Loucy (cell line): ENCODE measurements around the gene BCAS3.
A peak's percentile ranks its signal among the peaks of the same experiment; 100 is the strongest.

Experiments used
- H2AFZ ChIP-seq: fragments of 200-600 bp; sonication (generic); 2 replicates; pipeline ENCODE4 v1.6.0; 2016; ENCODE audit warnings: antibody characterized with exemption, mild to moderate bottlenecking, low read length, moderate library complexity
- H3F3A ChIP-seq: fragments of 200-600 bp; 2 replicates; pipeline ENCODE4 v1.6.0; 2016; ENCODE audit warnings: antibody characterized with exemption, low read depth, mild to moderate bottlenecking
- H3K27me3 ChIP-seq: fragments of 200-600 bp; sonication (generic); 2 replicates; pipeline ENCODE4 v1.6.1; 2014; ENCODE audit warnings: low read length, mild to moderate bottlenecking; ENCODE audit not compliant: insufficient read depth, poor library complexity, severe bottlenecking
- H3K36me3 ChIP-seq: fragments of 200-600 bp; sonication (generic); 2 replicates; pipeline ENCODE4 v1.6.1; 2016; ENCODE audit warnings: low read length; ENCODE audit not compliant: insufficient read depth
- H3K4me1 ChIP-seq: fragments of 200-600 bp; sonication (generic); 2 replicates; pipeline ENCODE4 v1.5.1; 2014; ENCODE audit warnings: low read length, mild to moderate bottlenecking; ENCODE audit not compliant: insufficient read depth, poor library complexity, severe bottlenecking
- H3K4me2 ChIP-seq: fragments of 200-600 bp; sonication (generic); 2 replicates; pipeline ENCODE4 v1.6.0; 2014; ENCODE audit warnings: antibody characterized with exemption, low read length, low read depth, mild to moderate bottlenecking; ENCODE audit not compliant: poor library complexity, severe bottlenecking
- H3K4me3 ChIP-seq: fragments of 200-600 bp; sonication (generic); 2 replicates; pipeline ENCODE4 v1.5.1; 2014; ENCODE audit warnings: low read length, mild to moderate bottlenecking, mixed read lengths; ENCODE audit not compliant: poor library complexity, severe bottlenecking
- H3K79me2 ChIP-seq: fragments of 200-600 bp; sonication (generic); 2 replicates; pipeline ENCODE4 v1.6.1; 2014; ENCODE audit warnings: low read length; ENCODE audit not compliant: insufficient read depth
- H3K9ac ChIP-seq: fragments of 200-600 bp; sonication (generic); 2 replicates; pipeline ENCODE4 v1.6.0; 2014; ENCODE audit warnings: mild to moderate bottlenecking, low read depth, low read length, moderate library complexity; ENCODE audit not compliant: poor library complexity, severe bottlenecking
- H3K9me2 ChIP-seq: fragments of 200-600 bp; sonication (generic); replicated peaks from 2 replicates; pipeline ENCODE4 v1.6.1; 2016; ENCODE audit warnings: low read depth, low read length, mixed read lengths
- H3K9me3 ChIP-seq: fragments of 200-600 bp; sonication (generic); 2 replicates; pipeline ENCODE4 v1.6.1; 2014; ENCODE audit warnings: mild to moderate bottlenecking, antibody characterized with exemption, low read length, low read depth; ENCODE audit not compliant: insufficient read depth
- H4K20me1 ChIP-seq: fragments of 200-600 bp; sonication (generic); 2 replicates; pipeline ENCODE4 v1.6.0; 2014; ENCODE audit warnings: antibody characterized with exemption, low read length, mild to moderate bottlenecking; ENCODE audit not compliant: insufficient read depth, poor library complexity, severe bottlenecking
- CTCF ChIP-seq: fragments of 200-600 bp; sonication (generic); conservative IDR thresholded peaks from 2 replicates; pipeline ENCODE4 v1.5.1; 2014; ENCODE audit warnings: mild to moderate bottlenecking, antibody characterized with exemption, low read length
- EZH2phosphoT487 ChIP-seq: fragments of 200-600 bp; IDR thresholded peaks from 2 replicates; pipeline ENCODE4 v1.6.1; 2018; ENCODE audit warnings: antibody characterized with exemption, mild to moderate bottlenecking, moderate library complexity, borderline replicate concordance

BCAS3 gene

GRCh38 chr17:61406537-61406845 is 728.8 kb downstream of the BCAS3 start:
- no peaks in the 10 kb centered on the region for H3K27me3 ChIP-seq
- no peaks in the 10 kb centered on the region for H4K20me1 ChIP-seq
- H3K4me2 ChIP-seq, result no peak overlapping the region
- H3K36me3 ChIP-seq, result no peaks in the 10 kb centered on the region
- no peaks in the 10 kb centered on the region for H3K79me2 ChIP-seq
- no peak overlapping the region for H3K4me3 ChIP-seq
- H3K9ac ChIP-seq, result no peak overlapping the region
- no peaks in the 10 kb centered on the region for H3F3A ChIP-seq
- H2AFZ ChIP-seq, result no peak overlapping the region
- no peaks in the 10 kb centered on the region for H3K9me2 ChIP-seq
- no peaks in the 10 kb centered on the region for H3K9me3 ChIP-seq
- TF ChIP-seq CTCF, result no peak
- no peak for TF ChIP-seq EZH2phosphoT487
- H3K4me1 ChIP-seq, result no peaks in the 10 kb centered on the region

GRCh38 chr17:61406971-61407911 is 729.6 kb downstream of the BCAS3 start:
- no peak overlapping the region for H2AFZ ChIP-seq
- no peak overlapping the region for H3K4me3 ChIP-seq
- no peaks in the 10 kb centered on the region for H3K9me2 ChIP-seq
- no peaks in the 10 kb centered on the region for H4K20me1 ChIP-seq
- H3K27me3 ChIP-seq, result no peaks in the 10 kb centered on the region
- H3K36me3 ChIP-seq, result no peaks in the 10 kb centered on the region
- H3F3A ChIP-seq, result no peaks in the 10 kb centered on the region
- no peak overlapping the region for H3K4me2 ChIP-seq
- no peak for TF ChIP-seq EZH2phosphoT487
- TF ChIP-seq CTCF, result no peak
- H3K9ac ChIP-seq, result no peak overlapping the region
- no peaks in the 10 kb centered on the region for H3K79me2 ChIP-seq
- peaks cover 3% of the 10 kb centered on the region for H3K4me1 ChIP-seq
- H3K9me3 ChIP-seq, result no peaks in the 10 kb centered on the region

GRCh38 chr17:61408151-61409041 is 730.7 kb downstream of the BCAS3 start:
- H3K27me3 ChIP-seq, result no peaks in the 10 kb centered on the region
- no peaks in the 10 kb centered on the region for H3K9me2 ChIP-seq
- H4K20me1 ChIP-seq, result no peaks in the 10 kb centered on the region
- peak overlapping the region; percentile 86 for H2AFZ ChIP-seq
- peak overlapping the region; percentile 84 for H3K4me2 ChIP-seq
- H3K36me3 ChIP-seq, result no peaks in the 10 kb centered on the region
- peak overlapping the region; percentile 73 for H3K4me3 ChIP-seq
- H3F3A ChIP-seq, result no peaks in the 10 kb centered on the region
- peak overlapping the region; percentile 71 for H3K9ac ChIP-seq
- H3K4me1 ChIP-seq, result peaks cover 12% of the 10 kb centered on the region
- TF ChIP-seq CTCF (no peak), EZH2phosphoT487 (no peak)
- no peaks in the 10 kb centered on the region for H3K9me3 ChIP-seq
- no peaks in the 10 kb centered on the region for H3K79me2 ChIP-seq
